SK-N-SH treated with all-trans-retinoic acid at 6 μM for 48 hours (cell line): ENCODE data around the gene STXBP5.

Experiments
- ATAC-seq: fragments of 200-7000 bp; cut with Tn5 transposase; 3 replicates; pipeline ENCODE4 v1.9.1; 2020; ENCODE audit warnings: mild to moderate bottlenecking, moderate library complexity
- ARNTL ChIP-seq: fragments of 450-650 bp; formaldehyde crosslinking; IDR thresholded peaks from 2 replicates; pipeline ENCODE4 v1.5.0; 2020; ENCODE audit warnings: low read depth, mild to moderate bottlenecking, moderate library complexity, borderline replicate concordance
- CSDC2 ChIP-seq: fragments of 250-450 bp; sonication (Bioruptor Pico); IDR thresholded peaks from 2 replicates; pipeline ENCODE4 v1.5.0; 2020; ENCODE audit warnings: mild to moderate bottlenecking, moderate library complexity
- CSRNP3 ChIP-seq: fragments of 250-450 bp; sonication (Bioruptor Pico); IDR thresholded peaks from 2 replicates; pipeline ENCODE4 v1.5.1; 2021; ENCODE audit warnings: mild to moderate bottlenecking, moderate library complexity
- ESRRG ChIP-seq: fragments of 250-450 bp; sonication (Bioruptor Pico); IDR thresholded peaks from 2 replicates; pipeline ENCODE4 v1.6.1; 2021; ENCODE audit warnings: mild to moderate bottlenecking
- ISL1 ChIP-seq: fragments of 250-450 bp; sonication (Bioruptor Pico); IDR thresholded peaks from 2 replicates; pipeline ENCODE4 v2.1.2; 2022; ENCODE audit warnings: mild to moderate bottlenecking, moderate library complexity
- PPARA ChIP-seq: fragments of 250-450 bp; sonication (Bioruptor Pico); IDR thresholded peaks from 2 replicates; pipeline ENCODE4 v1.5.0; 2020; ENCODE audit warnings: mild to moderate bottlenecking, borderline replicate concordance
- SNAI2 ChIP-seq: fragments of 250-450 bp; sonication (Bioruptor Pico); IDR thresholded peaks from 2 replicates; pipeline ENCODE4 v1.5.0; 2020; ENCODE audit warnings: mild to moderate bottlenecking, moderate library complexity
- TOX ChIP-seq: fragments of 250-450 bp; sonication (Bioruptor Pico); IDR thresholded peaks from 2 replicates; pipeline ENCODE4 v1.8.0; 2021; ENCODE audit warnings: mild to moderate bottlenecking, moderate library complexity, borderline replicate concordance
- ZC3H10 ChIP-seq: fragments of 250-450 bp; sonication (Bioruptor Pico); IDR thresholded peaks from 2 replicates; pipeline ENCODE4 v1.5.1; 2021; ENCODE audit warnings: mild to moderate bottlenecking, moderate library complexity
- ZFP3 ChIP-seq: fragments of 250-450 bp; sonication (Bioruptor Pico); IDR thresholded peaks from 2 replicates; pipeline ENCODE4 v1.5.0; 2020; ENCODE audit warnings: mild to moderate bottlenecking, moderate library complexity
- ZFP30 ChIP-seq: fragments of 450-650 bp; formaldehyde crosslinking; IDR thresholded peaks from 2 replicates; pipeline ENCODE4 v1.5.0; 2022; ENCODE audit warnings: mild to moderate bottlenecking, moderate library complexity
- ZNF565 ChIP-seq: fragments of 450-650 bp; formaldehyde crosslinking; conservative IDR thresholded peaks from 2 replicates; pipeline ENCODE4 v1.5.0; 2020; ENCODE audit warnings: low read depth, mild to moderate bottlenecking, moderate library complexity
- ZNF70 ChIP-seq: fragments of 450-650 bp; formaldehyde crosslinking; IDR thresholded peaks from 2 replicates; pipeline ENCODE4 v1.5.0; 2020; ENCODE audit warnings: mild to moderate bottlenecking, moderate library complexity
- ZNF8 ChIP-seq: fragments of 450-650 bp; formaldehyde crosslinking; IDR thresholded peaks from 2 replicates; pipeline ENCODE4 v1.5.0; 2020; ENCODE audit warnings: mild to moderate bottlenecking, moderate library complexity
- TF ChIP-seq, protein P1 (sequence below): fragments of 250-450 bp; sonication (Bioruptor Pico); IDR thresholded peaks from 2 replicates; pipeline ENCODE4 v1.5.1; 2020; ENCODE audit warnings: low read depth, mild to moderate bottlenecking, moderate library complexity
- TF ChIP-seq, protein P2 (sequence below): fragments of 250-450 bp; sonication (Bioruptor Pico); IDR thresholded peaks from 2 replicates; pipeline ENCODE4 v1.8.0; 2021; ENCODE audit warnings: low read depth, mild to moderate bottlenecking, moderate library complexity, borderline replicate concordance
- TF ChIP-seq, protein P3 (sequence below): fragments of 250-450 bp; sonication (Bioruptor Pico); IDR thresholded peaks from 2 replicates; pipeline ENCODE4 v1.5.0; 2020; ENCODE audit warnings: mild to moderate bottlenecking, moderate library complexity

The STXBP5 gene

DNA sequence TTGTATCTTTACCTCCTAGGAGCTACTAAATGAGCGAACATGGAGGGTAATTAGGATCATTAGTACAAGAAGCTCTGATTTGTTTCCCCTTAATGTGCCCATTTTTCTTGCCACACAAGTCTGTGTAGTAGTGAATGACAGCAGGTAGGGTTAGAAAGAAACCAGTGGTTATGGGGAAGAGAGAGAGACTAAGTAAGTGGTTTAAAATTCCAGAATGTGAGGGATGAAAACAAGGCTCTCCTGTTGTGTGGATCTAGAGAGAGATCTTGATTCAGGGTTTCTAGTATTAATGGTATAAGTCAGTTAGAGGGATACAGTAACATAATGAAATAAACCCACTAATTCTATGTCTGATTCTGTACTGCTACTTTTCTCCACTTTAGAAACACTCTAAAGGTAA is 22.7 kb downstream of the STXBP5 start:
- TF ChIP-seq ZNF565 (CRISPR knock-in tag) (no peak), ZNF70 (CRISPR knock-in tag) (no peak), ZFP30 (CRISPR knock-in tag) (no peak), ZFP3 (no peak), CSDC2 (CRISPR knock-in tag) (no peak), ISL1 (CRISPR knock-in tag) (no peak)
- TF ChIP-seq, protein P1, sequence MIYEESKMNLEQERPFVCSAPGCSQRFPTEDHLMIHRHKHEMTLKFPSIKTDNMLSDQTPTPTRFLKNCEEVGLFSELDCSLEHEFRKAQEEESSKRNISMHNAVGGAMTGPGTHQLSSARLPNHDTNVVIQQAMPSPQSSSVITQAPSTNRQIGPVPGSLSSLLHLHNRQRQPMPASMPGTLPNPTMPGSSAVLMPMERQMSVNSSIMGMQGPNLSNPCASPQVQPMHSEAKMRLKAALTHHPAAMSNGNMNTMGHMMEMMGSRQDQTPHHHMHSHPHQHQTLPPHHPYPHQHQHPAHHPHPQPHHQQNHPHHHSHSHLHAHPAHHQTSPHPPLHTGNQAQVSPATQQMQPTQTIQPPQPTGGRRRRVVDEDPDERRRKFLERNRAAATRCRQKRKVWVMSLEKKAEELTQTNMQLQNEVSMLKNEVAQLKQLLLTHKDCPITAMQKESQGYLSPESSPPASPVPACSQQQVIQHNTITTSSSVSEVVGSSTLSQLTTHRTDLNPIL: no peak
- TF ChIP-seq, protein P2, sequence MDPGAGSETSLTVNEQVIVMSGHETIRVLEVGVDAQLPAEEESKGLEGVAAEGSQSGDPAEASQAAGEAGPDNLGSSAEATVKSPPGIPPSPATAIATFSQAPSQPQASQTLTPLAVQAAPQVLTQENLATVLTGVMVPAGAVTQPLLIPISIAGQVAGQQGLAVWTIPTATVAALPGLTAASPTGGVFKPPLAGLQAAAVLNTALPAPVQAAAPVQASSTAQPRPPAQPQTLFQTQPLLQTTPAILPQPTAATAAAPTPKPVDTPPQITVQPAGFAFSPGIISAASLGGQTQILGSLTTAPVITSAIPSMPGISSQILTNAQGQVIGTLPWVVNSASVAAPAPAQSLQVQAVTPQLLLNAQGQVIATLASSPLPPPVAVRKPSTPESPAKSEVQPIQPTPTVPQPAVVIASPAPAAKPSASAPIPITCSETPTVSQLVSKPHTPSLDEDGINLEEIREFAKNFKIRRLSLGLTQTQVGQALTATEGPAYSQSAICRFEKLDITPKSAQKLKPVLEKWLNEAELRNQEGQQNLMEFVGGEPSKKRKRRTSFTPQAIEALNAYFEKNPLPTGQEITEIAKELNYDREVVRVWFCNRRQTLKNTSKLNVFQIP (CRISPR knock-in tag): no peak
- ATAC-seq: no peak

DNA sequence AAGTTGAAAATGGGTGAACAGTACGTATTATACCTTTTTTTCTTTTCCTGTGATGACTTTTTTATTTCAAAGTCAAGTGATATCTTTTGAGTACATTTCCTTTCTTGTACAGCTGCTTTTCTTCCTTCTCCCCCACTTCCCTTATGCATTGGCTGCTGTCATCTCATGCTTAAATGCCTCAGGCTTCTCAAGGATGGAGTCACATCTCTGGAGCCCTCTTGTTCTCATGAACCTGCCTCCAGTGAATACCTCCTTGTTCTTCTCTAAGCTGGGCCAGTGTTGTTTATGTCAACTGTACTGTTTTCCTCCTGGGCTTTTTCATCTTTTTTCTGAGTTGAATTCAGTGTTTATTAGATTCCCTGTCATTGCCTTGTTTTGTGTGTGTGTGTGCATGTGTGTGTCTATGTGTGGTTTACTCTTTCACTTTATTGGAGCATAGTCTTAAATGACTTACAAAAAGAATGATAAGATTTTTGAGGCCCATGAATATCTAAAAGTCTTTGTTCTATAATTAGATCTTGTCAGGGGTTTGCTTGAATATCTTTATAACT is 23.6 kb downstream of the STXBP5 start:
- ATAC-seq: no peak
- TF ChIP-seq ESRRG (CRISPR knock-in tag) (no peak), ISL1 (CRISPR knock-in tag) (no peak), ZFP3 (no peak), CSDC2 (CRISPR knock-in tag) (no peak), PPARA (CRISPR knock-in tag) (no peak), ZNF565 (CRISPR knock-in tag) (no peak), ZC3H10 (CRISPR knock-in tag) (no peak), SNAI2 (CRISPR knock-in tag) (no peak), CSRNP3 (CRISPR knock-in tag) (no peak), ZFP30 (CRISPR knock-in tag) (no peak), ZNF8 (CRISPR knock-in tag) (no peak), TOX (CRISPR knock-in tag) (no peak), ARNTL (CRISPR knock-in tag) (no peak), ZNF70 (CRISPR knock-in tag) (no peak)
- TF ChIP-seq, protein P1: no peak
- TF ChIP-seq, protein P3, sequence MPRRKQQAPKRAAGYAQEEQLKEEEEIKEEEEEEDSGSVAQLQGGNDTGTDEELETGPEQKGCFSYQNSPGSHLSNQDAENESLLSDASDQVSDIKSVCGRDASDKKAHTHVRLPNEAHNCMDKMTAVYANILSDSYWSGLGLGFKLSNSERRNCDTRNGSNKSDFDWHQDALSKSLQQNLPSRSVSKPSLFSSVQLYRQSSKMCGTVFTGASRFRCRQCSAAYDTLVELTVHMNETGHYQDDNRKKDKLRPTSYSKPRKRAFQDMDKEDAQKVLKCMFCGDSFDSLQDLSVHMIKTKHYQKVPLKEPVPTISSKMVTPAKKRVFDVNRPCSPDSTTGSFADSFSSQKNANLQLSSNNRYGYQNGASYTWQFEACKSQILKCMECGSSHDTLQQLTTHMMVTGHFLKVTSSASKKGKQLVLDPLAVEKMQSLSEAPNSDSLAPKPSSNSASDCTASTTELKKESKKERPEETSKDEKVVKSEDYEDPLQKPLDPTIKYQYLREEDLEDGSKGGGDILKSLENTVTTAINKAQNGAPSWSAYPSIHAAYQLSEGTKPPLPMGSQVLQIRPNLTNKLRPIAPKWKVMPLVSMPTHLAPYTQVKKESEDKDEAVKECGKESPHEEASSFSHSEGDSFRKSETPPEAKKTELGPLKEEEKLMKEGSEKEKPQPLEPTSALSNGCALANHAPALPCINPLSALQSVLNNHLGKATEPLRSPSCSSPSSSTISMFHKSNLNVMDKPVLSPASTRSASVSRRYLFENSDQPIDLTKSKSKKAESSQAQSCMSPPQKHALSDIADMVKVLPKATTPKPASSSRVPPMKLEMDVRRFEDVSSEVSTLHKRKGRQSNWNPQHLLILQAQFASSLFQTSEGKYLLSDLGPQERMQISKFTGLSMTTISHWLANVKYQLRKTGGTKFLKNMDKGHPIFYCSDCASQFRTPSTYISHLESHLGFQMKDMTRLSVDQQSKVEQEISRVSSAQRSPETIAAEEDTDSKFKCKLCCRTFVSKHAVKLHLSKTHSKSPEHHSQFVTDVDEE (CRISPR knock-in tag): no peak

DNA sequence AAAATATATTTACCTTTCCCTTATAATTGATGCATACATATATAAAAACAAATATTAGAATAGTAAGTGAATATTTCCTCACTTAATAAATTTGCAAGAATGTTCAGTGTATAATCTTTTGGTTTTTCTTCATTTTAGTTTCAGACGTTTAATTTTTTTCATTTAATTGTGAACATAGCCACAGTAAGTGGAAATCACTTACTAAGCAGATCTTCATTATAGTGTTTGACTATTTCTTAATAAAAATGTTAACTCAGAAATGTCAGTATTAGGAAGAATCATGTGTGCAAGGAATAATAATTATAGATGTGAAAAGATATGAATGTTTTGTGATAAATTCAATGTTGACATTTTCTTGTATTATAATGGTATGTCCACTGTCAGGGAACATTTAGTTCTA is 27.4 kb downstream of the STXBP5 start:
- no peak for ATAC-seq
- no peak for TF ChIP-seq ZFP3

GRCh38 chr6:147234685-147235084 is 30.5 kb downstream of the STXBP5 start:
- TF ChIP-seq ZFP3: no peak
- ATAC-seq: no peak

GRCh38 chr6:147238164-147238563 is 33.9 kb downstream of the STXBP5 start:
- TF ChIP-seq, protein P3 (CRISPR knock-in tag): no peak
- no peak for TF ChIP-seq ZFP3
- no peak for ATAC-seq
